22Rv1 (cell line): ENCODE data around the gene MCAT.

Source experiments
- CTCF ChIP-seq: fragments of 450-650 bp; IDR thresholded peaks from 2 replicates; pipeline ENCODE4 v1.5.1; 2017; ENCODE audit warnings: mild to moderate bottlenecking
- ZFX ChIP-seq: fragments of 450-650 bp; IDR thresholded peaks from 2 replicates; pipeline ENCODE4 v1.6.1; 2017; ENCODE audit warnings: antibody characterized with exemption, borderline replicate concordance

GRCh38 chr22:43113526-43114251 is 29.5 kb downstream of the MCAT start:
- TF ChIP-seq CTCF (no peak), ZFX (no peak)
